Hematopoietic multipotent progenitor cell treated with erythropoietin and hydrocortisone succinate and interleukin-3 and kit ligand, for 15 days (in vitro differentiated cells): ENCODE results near the gene ZSCAN9.
A peak's percentile ranks its signal among the peaks of the same experiment; 100 is the strongest.

ENCODE experiments used
- DNase-seq: peaks from one replicate; pipeline ENCODE4 v3.0.0-alpha.2; 2015; ENCODE audit warnings: low spot score

Gene ZSCAN9

DNA sequence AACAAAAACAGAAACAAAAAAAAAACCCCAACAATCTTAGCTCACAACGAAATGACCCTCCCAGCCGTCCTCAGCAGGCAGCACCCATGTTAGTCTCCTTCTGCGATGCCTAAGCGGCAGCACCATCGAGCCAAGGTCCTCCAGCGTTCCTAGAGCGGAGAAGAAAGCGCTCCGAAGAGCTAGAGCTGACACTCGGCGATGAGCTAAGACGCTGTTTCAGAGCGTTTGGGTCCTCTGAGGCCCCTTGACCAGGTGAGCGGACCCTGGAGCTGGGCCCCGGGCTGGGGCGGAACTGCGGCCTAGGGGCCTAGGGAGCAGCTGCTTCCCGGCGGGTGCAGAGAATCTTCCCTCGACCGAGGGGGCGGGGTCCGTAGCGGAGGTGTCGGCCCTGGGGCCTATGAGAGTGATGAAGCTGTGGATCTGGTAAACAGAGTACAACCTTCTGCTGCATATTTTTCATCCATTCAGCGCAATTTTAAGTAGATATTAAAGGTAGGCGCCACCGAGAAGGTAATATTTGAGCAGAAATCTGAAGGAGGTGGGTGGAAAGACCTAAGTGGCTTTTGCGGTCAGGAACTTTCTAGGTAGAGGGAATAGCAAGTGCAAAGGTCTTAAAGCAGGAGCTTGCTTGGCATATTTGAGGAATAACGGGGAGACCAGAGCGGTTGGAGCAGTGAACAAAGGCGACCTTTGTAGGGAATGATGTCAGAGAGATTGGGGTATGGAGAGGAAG is 42.1 kb downstream of the ZSCAN9 start, which contains the start of gene ZSCAN26:
Gene ZSCAN26, plus strand, starts transcription at position 182 of the 733 bp plus-strand sequence. CDS start 4,777 bp downstream, outside the sequence.
- peak; percentile 85 for DNase-seq

- no peak for DNase-seq
Observed at GRCh38 chr6:28267695-28268059, 42.6 kb downstream of the ZSCAN9 start.

- peak; percentile 32 for DNase-seq
Observed at GRCh38 chr6:28269492-28269891, 44.4 kb downstream of the ZSCAN9 start.

DNA sequence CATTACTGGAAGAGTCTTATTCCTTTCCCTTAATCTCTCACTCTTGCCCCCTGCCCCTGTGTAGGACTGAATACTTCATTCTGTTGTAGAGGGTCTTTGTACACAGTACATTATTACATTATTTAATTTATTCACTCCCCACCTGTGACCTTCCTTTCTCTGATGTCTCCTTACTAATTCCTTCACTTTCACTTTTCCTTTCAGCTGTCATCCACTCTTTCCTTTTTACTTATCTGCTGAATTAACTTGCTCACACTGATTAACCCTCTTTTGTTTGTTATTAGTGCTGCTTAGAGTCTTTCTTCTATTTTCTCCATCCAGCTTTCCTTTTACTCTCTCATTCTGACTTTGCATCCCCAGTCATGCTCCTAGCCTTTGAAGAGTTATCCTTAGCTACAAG is 49.8 kb downstream of the ZSCAN9 start:
- no peak for DNase-seq

GRCh38 chr6:28277746-28278145 is 52.7 kb downstream of the ZSCAN9 start:
- DNase-seq: no peak

- DNase-seq: no peak
Observed at GRCh38 chr6:28280595-28281287, 55.7 kb downstream of the ZSCAN9 start.

GRCh38 chr6:28281288-28282064 is 56.4 kb downstream of the ZSCAN9 start, which contains the start of gene PGBD1:
Gene PGBD1, plus strand, starts transcription at chr6:28281572. Its CDS starts 2,242 bp downstream, at chr6:28283814.
- DNase-seq: peak; percentile 35

- DNase-seq: no peak
Observed at GRCh38 chr6:28282926-28283325, 57.9 kb downstream of the ZSCAN9 start.
